Coronary artery (tissue), 2 donors: ENCODE data around the gene THBS4.

Experiments
- DNase-seq: peaks from one replicate; pipeline ENCODE4 v3.0.0-alpha.2; 2017; ENCODE audit warnings: low spot score
- H3K27ac ChIP-seq, 2 donors: fragments of 200-600 bp; sonication (generic); one replicate each; pipeline ENCODE4 v1.5.1; 2016 to 2019
- H3K4me3 ChIP-seq: fragments of 200-600 bp; sonication (generic); 2 replicates; pipeline ENCODE4 v1.5.1; 2016; ENCODE audit warnings: mild to moderate bottlenecking, moderate library complexity
- TF ChIP-seq, protein P1 (sequence below): fragments of 200-600 bp; sonication (generic); IDR thresholded peaks from one replicate; pipeline ENCODE4 v1.5.1; 2019; ENCODE audit warnings: antibody characterized with exemption

The THBS4 gene

DNA sequence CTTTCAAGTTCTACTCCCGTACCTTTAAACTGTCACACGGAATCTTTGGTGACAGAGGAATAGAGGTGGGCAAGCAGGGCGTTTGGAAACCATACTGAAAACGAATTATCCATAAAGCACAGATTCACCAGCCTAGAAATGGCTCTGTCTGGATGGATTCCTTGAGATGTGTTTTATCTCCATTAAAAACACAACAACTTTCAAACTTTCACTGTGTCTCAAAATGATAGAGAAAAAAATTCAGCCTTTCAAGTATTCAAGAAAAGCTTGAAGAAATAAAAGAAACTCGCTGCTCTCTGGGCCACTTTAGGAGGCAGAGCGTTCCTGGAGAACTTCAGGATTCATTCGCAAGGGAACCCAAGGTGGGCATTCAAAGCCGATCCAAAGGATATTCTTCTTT, 589 bp upstream of the THBS4 start:
- TF ChIP-seq, protein P1, sequence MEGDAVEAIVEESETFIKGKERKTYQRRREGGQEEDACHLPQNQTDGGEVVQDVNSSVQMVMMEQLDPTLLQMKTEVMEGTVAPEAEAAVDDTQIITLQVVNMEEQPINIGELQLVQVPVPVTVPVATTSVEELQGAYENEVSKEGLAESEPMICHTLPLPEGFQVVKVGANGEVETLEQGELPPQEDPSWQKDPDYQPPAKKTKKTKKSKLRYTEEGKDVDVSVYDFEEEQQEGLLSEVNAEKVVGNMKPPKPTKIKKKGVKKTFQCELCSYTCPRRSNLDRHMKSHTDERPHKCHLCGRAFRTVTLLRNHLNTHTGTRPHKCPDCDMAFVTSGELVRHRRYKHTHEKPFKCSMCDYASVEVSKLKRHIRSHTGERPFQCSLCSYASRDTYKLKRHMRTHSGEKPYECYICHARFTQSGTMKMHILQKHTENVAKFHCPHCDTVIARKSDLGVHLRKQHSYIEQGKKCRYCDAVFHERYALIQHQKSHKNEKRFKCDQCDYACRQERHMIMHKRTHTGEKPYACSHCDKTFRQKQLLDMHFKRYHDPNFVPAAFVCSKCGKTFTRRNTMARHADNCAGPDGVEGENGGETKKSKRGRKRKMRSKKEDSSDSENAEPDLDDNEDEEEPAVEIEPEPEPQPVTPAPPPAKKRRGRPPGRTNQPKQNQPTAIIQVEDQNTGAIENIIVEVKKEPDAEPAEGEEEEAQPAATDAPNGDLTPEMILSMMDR = no peak
- Histone ChIP-seq H3K4me3 (peak overlapping the region; percentile 61), H3K27ac (no peak overlapping the region)
- no peak for DNase-seq

DNA sequence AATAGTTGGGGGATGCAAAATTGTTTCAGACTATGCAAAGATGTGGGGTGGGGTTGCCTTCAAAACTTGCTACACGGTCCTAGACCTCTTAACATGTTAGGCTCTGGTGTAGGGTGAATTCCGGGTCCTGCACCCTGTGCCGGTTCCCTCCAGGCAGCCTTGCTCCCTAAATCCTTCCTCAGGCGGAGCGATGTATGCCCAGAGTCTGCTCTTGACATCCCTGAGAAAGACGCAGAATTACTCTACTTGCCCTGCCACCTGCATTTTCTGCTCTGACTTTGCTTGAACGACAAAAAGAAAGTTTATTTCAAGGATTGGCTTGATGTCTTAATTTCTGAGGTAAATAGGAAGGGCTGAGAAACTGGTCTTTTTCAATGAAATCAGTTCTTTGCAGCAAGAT, 691 bp downstream of the THBS4 start:
- no peak overlapping the region for H3K27ac ChIP-seq
- TF ChIP-seq, protein P1 = no peak
- H3K4me3 ChIP-seq = peak overlapping the region; percentile 61
- DNase-seq = no peak

DNA sequence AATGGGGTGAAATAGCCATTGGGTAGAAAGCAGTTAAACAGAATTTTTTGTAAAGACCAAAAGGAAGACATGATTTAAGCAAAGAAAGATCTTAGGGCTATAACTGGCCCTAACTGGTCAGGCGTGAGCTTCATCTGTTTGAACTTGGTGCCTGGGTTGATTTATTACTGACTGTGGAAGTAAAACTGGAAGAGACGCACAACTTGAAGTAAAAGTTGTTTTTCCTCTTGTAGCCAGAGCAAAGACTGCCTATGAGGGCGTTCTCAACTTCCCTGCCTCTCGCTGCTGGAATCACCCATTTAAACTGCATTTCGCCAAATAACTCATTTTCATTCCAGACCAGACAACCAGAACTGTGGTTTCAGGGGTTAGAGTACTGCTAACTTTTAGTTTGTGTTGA, 1.5 kb downstream of the THBS4 start:
- Histone ChIP-seq H3K4me3 (no peak overlapping the region), H3K27ac (no peak overlapping the region)
- no peak for DNase-seq
- TF ChIP-seq, protein P1 = no peak

DNA sequence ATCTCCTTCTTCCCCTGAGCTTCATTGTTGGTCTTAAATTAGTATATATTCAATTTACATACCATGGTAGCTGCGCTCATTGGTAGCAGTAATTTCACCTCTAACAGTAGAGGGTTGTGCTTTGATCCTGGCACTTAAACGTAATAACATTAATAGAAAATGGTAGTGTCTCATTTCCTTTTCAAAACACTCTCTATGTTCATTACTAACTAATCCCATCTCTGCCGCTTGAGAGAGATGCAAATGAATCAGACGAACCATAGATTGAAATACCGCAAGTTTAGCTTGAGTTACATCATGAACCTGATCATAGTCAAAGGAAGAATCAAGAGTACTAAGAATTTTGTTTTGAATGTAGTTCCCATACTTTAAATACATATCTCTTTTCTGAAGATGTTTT, 2.2 kb downstream of the THBS4 start:
- TF ChIP-seq, protein P1 = no peak
- H3K27ac ChIP-seq = no peak overlapping the region
- no peak for DNase-seq
- H3K4me3 ChIP-seq = no peak overlapping the region

DNA sequence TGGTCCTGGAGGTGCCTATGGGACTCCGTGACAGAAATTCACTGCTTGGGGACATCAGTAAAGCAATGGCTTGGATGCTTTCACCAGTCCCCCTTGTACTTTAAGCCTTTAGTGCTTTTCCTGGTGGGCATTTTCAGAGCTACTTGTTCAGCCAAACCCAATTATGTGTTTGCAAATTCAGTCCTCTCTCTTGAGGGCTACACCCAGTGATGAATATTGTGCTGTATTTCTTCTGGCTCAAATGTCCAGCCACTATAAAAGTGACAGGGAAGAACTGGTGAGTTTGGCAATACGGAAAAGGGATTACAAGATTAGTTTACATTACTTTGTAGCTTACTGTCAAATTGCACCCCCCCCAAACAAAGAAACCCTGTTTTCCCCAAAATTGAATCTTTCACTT, 4.5 kb downstream of the THBS4 start:
- no peak for DNase-seq
- TF ChIP-seq, protein P1 = no peak
- no peak overlapping the region for H3K4me3 ChIP-seq
- no peak overlapping the region for H3K27ac ChIP-seq

DNA sequence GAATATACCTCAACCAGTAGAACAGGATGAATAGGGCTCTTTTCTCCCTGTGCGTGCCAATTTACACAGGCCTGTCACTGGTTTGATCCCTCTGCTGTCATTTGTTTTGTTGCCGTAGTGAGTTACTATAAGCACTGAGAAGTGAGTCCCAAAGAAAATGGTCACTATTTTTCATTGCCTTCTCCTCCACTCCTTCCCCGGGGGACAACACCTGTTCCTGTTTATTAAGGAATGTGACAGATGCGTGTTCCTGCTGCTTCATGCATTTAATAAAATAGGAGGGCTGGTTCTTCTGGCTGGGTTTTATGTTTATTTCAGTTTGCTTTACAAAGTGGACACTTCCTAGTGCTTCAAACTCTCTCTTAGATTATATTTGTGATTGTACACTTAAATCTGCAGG, 6.4 kb downstream of the THBS4 start:
- TF ChIP-seq, protein P1 = no peak
- no peak overlapping the region for H3K4me3 ChIP-seq
- H3K27ac ChIP-seq = no peak overlapping the region
- DNase-seq = no peak

DNA sequence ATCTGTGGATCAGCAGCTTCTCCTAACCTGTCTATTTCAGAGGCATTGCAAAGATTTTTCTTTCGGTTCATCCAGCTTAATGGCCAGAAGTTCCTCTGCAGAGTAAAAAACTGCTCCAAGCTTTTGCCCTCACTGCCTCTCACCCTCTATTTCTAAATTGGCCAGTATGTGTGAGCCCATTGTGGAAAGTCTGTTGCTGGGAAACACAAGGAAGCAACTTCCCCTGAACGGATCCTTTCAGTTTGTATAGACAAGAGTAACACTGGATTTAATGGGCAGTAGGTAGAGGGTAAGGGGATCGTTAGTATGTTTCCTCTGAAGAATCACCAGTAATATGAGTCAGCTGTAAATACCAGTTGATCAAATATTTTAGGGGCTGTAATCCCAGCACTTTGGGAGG, 7.2 kb downstream of the THBS4 start:
- Histone ChIP-seq H3K4me3 (no peak overlapping the region), H3K27ac (no peak overlapping the region)
- TF ChIP-seq, protein P1 = no peak

More for the DNA sequence above, 7.2 kb downstream of the THBS4 start:
- no peak for DNase-seq
